ENCODE data around the gene ERLEC1.
"Not testable (repeated sequence)": the region's sequence is repeated elsewhere in the genome, so short reads cannot be mapped to it uniquely, and the experiment has no call there.

Gene ERLEC1

DNA sequence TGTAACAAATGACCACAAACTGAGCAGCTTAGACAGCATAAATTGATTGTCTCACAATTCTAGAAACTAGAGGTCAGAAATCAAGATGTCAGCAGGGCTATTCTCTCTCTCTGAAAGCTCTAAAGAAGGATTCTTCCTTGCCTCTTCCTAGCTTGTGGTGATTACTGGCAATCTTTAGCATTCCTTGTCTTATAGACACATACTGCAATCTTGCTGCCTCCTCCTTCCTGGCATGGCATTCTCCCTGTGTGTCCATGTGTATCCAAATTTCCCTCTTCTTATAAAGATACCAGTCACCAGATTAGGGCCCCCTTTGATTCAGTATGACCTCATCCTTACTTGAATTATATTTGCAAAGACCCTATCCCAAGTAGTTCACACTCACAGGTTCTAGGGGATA, 2.4 kb upstream of the ERLEC1 start:
- no peak for DNase-seq

DNA sequence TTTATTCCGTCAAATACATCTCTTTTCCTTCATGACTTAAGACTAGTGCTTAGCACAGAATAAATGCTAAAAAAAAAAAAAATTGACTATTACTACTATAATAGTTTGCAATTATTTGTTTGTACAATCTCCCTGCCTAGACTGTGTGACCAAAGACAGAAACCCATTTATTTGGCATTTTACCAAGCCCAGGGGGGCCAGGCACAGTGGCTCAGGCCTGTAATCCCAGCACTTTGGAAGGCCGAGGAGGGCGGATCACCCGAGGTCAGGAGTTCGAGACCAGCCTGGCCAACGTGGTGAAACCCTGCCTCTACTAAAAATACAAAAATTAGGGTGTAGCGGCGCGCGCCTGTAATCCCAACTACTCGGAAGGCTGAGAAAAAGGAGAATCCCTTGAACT, 1.5 kb upstream of the ERLEC1 start:
- no peak for DNase-seq

DNA sequence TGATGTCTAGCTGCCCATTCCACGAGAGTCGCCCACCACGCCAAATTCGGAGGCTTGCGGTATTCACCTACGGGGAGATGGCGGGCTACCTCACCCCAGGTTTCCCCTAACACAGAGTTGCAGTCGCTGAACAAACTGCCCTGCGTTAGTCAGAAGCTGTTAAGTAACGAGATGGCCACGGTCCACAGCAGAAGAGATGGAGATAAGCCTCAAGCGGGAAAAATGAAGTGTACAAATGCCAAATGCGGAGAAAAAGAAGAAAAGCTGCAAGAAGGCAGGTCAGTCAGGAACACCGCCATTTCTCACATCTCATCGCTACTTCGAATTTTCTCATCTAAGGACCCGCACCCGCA, 516 bp upstream of the ERLEC1 start:
- no peak for DNase-seq

DNA sequence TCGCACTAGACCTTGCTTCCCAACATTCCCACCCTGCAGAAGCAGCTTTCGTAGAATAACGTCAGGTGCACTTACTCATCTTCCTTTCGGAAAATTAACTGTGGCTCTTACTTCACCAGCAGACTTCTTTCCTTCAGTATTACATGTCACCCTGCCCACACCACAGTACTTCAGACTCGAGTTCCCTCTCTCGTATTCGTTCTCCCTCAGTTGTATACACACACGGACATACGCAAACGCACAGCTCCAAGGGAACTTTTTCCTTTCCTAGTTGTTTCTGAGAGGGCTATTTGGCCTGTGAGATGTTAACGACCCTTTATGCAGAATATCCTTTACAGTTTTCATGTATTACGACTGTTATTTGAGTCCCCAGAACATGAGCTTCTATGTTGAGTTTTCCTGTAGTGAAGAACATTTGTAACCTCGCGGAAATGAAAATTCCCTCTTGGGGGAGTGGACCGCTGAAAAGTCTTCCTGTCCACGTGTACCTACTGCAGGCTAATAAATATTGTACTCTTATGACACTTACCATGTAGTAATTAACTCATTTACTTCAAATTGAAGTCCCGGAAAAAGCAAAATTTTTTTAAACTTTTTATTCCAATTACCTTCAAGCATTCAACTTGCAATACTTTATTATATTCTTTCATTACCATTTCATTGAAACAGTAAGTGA, 908 bp downstream of the ERLEC1 start:
- DNase-seq = no peak

DNA sequence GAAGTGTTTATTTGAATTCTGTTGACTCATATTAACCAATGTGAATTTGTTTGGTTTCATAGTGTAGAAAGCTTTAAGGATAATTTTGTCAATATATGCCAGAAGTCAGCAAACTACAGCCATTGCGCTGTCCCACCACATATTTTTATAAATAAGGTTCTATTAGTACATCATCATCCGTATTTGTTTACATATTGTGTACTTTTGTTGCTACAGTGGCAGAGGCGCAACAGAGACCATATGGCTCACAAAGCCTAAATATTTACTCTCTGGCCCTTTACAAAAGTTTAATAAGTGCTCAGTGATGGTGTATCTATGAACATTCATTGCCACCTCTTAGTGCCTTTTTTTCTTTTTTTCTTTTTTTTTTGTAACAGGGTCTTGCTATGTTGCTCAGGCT, 6.4 kb downstream of the ERLEC1 start:
- DNase-seq = no peak

DNA sequence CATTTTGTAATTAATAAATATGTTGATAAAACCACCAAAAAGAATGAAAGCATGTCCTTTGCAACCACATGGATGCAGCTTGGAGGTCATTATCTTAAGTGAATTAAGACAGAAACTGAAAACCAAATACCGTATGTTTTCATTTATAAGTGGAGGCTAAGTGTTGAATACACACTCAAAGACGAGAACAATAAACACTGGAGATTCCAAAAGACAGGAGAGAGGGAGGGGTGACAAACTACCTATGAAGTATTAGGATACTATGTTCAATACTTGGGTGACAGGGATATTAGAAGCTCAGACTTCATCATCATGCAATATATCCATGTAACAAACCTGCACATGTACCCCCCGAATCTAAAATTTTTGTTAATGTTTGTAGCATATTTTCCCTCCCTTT, 7.0 kb downstream of the ERLEC1 start:
- DNase-seq = no peak

DNA sequence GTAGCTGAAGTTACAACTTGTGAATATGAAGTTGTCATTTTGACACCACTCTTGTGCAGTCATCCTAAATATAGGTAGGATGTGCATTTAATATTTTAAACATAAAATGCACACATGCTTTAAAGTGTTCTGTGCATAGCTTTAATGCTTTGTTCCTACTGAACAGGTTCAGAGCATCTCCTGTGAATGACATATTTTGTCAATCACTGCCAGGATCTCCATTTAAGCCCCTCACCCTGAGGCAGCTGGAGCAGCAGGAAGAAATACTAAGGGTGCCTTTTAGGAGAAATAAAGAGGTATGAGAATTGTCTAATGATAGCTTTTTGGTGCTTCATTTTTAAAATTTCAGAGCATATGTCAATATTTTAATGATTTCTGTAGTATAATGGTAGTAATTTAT, 14.7 kb downstream of the ERLEC1 start:
- DNase-seq = no peak

DNA sequence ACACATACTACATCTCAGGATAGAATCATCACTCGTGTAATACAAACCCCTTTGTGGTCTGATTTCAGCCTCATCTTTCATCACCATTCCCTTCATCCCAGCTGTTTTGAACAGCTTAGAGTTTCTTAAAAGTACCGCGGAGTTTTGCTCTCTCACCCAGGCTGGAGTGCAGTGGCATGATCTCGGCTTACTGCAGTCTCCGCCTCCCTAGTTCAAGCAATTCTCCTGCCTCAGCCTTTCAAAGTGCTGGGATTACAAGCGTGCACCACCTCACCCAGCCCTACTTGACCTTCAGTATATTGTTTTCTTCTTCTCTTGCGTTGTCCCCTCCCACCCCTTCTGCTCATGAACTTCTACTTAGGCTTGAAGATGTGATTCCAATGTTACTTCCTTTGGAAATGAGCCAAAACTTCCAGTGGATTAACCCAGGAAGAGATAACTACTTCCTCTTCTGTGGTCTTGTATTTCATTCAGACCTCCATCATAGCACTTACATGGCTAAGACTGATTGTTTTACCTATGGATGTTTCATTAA, 15.8 kb downstream of the ERLEC1 start:
- DNase-seq = no peak

DNA sequence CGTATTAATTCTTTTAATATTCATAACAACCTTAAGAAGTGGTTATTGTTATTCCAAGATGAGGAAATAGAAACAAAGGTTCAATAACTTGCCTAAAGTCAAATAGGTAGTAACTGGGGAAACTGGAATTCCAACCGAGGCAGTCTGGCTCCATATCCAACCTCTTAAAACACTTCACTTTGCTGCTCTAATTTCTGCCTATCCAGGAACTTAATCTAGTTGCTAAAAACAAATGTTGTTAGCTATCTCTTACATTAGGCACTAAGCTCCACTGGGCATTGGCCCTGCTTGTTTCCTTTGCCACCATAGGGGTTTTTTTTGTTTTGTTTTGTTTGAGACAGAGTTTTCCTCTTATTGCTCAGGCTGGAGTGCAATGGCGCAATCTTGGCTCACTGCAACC, 24.8 kb downstream of the ERLEC1 start:
- no peak for DNase-seq

DNA sequence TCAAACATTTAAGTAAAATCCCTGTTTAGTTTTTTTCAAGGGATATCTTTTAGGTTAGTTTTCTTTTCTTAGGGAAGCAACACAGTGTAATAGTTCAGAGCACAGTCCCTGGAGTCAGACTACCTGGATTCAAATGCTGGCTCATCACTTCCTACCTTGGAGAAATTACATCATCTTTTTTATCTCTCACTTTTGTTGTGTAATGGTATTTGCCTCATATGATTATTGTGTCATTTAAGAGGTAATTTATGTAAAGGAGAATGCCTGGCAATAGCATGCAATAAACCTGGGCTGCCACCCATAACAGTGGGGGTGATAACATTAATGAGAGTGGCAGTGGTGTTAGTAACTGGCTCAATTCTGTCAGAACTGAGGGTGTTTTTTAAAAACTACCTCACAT, 26.3 kb downstream of the ERLEC1 start:
- no peak for DNase-seq

DNA sequence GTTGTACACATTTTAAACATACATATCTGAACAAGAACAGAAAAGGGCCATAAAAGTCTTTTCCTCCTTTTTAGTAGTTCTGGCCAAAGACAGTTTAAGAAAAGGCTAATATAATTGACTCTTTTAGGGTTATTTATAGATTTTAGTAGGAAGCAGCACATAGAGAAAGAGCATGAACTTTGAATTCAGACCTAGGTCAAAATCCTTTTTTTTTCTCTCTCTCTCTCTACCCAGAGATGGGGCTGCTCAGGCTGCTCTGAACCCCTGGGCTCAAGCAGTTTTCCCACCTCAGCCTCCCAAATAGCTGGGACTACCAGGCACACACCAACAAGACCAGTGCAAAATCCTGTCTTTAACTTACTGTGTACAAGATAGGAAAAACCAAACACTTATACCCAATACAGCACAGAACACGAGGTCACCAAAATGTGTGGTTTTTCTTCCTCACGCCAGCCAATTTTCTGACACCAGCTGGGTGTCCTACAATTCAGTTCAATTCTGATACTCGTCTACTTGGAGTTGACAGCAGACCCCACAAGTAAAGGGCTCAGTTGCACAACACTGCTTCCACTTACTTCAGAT, 32.1 kb downstream of the ERLEC1 start:
- no peak for DNase-seq

DNA sequence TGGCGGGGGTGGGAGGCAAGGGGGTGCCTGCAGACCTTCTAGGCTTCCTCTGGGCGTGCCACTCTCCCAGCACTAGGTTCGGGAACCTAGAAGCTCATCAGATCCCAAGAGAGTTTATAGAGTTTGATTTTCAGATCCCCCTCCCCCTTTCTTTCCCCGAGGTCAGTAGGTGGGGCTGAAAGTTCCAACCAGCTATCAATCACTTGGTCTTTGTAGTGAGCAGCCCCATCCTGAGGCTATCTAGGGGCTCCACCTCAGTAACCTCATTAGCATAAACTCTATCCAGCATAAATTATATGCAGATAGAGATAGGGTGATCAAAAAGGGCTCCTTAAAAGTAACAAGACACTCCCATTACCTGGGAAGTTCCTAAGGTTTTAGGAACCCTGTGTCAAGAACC, 32.8 kb downstream of the ERLEC1 start:
- DNase-seq = no peak

DNA sequence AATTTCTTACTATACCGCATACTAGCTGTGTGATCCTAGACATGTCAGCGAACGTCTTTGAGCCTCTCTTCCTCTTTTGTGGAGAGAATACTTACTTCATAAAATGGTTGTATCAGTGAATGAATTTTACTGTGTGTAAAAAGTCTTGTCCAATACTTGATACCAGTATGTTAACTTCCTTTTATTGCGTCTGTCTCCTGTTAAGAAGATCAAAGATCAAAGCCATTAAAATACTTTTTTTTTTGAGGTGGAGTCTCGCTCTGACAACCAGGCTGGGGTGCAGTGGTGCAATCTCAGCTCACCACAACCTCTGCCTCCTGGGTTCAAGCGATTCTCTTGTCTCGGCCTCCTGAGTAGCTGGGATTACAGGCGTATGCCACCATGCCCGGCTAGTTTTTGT, 33.2 kb downstream of the ERLEC1 start:
- no peak for DNase-seq

DNA sequence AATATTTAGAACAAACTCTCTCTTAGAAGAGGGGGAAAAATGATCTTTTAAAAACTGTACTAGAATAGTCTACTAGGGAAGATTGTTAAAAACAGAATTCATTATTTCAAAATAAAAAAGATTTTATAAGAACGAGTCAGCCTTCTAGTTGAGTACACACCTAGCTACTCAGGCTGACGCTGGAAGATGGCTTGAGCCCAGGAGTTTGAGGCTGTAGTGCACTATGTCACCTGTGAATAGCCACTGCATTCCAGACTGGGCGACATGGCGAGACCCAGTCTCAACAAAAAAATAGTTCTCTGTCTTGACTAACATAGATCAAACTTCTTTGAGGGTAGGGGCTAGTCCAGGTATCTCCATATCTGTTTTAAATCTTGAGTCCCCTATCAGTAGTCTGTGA, 33.9 kb downstream of the ERLEC1 start:
- DNase-seq = no peak

DNA sequence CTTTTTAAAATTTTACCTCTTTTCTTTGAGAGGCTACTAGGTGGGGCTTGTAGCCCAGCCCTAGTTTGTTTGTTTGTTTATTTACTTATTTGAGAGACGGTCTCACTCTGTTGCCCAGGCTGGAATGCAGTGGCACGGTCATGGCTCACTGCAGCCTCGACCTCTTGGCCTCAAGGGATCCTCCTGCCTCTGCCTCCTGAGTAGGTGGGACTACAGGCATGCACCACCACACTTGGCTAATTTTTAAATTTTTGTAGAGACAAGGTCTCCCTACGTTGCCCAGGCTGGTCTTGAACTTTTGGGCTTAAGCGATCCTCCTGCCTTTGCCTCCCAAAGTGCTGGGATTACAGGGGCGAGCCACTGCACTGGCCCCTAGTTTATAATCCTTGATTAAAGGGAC, 35.0 kb downstream of the ERLEC1 start:
- DNase-seq = no peak

DNA sequence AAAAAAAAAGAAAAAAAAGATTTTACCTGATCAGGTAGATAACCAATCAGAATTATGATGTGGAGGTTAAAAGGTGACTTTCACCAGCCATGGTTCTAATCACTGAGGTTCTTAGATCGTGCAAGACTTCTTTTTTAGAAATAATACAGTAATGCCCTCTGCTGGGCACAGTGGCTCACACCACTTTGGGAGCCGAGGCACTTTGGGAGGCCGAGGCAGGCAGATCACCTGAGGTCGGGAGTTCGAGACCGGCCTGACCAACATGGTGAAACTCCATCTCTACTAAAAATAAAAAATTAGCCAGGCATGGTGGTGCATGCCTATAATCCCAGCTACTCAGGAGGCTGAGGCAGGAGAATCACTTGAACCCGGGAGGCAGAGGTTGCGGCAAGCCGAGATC, 36.8 kb downstream of the ERLEC1 start:
- DNase-seq = not testable (repeated sequence)

DNA sequence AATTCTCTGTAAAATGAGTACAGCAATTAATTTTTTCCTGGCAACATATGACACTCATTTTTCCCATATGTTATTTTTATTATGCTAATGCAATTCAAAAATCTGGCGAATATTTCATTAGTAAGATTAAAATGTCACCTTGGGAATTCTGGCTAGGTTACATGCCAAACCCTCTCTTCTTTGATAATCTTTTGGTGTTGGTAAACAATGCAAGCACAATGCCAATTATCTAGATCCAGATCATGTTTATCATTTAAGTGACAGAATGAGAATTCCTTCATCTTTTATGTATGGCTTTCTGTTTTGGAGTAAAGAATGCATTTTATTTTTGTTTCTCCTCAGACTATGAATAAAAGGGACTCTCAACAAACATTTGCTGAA, 39.2 kb downstream of the ERLEC1 start:
- no peak for DNase-seq

DNA sequence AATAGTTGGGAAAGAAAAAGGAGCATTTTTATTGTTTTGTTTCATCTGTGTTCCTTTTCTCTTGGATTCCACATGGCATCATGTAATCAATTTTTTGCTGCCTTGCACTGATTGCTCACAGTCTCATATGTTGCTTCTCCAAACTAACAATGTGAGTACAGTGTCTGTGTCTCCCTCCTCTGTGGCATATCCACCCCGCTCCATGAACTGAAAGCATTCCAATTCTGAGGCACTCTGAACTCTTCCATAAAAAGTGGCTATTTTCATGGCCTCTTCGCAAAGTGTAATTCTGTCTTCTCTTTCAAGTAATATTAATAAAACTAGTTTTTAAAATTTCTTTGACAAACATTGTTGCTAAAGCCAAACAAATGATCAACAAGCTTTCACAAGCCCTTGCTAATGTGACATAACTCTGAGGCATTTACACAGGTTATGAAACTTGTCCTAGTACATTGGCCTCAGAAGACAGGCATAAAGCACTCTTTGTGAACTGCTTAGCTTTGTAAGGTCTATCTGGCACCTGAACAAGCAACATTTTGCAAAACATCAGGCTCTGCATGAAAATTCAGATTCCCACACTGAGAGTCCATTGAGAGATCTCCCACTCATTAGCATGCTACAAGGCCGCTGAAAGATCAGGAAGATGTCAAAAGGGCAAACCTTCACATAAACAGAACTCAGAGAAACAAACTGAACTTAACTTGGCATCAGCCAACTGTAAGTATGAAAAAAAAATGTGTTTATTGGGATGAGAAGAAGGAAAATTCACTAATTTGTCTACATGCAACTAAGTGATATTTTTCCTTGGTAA, 39.9 kb downstream of the ERLEC1 start:
- no peak for DNase-seq

DNA sequence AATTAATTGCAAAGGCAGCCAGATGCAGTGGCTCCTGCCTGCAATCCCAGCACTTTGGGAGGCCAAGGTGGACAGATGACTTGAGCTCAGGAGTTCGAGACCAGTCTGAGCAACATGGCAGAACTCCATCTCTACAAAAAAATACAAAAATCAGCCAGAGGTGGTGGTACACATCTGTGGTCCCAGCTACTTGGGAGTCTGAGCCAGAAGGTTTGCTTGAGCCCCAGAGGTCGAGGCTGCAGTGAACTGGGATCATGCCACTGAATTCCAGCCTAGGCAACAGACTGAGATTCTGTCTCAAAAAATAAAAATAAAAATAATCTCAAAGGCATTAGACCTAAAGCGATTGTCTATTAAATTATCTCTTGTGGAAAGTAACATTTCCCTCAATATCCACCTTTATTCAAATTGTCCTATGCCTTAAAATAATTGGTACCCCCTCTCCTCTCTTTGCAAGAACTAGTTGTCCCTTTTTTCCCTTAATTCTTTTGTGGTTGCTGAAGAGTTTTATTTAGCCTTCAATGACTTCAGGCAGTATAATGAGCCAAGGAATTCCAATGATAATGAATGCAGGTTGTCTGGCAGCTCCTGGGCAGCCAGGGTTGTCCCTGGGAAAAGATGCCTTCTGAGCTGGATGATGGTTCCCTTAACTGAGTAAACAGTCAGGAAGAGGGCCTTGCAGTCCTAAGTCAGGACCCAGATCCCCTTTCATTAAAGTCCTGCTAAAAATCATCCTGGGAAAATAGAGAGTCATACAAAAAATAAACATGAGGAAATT, 40.7 kb downstream of the ERLEC1 start:
- no peak for DNase-seq

DNA sequence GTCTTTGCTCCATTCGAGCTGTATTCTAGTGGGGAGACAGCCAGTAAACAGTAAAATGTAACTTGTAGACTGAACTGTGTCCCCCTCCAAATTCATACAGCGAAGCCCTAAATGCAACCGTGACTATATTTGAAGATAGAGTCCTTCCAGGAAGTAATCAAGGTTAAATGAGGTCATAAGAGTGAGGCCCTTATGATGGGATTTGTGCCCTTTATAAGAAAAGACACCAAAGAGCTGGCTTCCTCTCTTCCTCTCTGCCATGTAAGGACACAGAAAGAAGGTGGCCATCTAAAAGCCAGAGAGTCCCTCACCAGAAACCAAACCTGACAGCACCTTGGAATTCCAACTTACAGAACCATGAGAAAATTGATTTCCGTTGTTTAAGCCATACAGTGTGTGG, 41.5 kb downstream of the ERLEC1 start:
- no peak for DNase-seq

DNA sequence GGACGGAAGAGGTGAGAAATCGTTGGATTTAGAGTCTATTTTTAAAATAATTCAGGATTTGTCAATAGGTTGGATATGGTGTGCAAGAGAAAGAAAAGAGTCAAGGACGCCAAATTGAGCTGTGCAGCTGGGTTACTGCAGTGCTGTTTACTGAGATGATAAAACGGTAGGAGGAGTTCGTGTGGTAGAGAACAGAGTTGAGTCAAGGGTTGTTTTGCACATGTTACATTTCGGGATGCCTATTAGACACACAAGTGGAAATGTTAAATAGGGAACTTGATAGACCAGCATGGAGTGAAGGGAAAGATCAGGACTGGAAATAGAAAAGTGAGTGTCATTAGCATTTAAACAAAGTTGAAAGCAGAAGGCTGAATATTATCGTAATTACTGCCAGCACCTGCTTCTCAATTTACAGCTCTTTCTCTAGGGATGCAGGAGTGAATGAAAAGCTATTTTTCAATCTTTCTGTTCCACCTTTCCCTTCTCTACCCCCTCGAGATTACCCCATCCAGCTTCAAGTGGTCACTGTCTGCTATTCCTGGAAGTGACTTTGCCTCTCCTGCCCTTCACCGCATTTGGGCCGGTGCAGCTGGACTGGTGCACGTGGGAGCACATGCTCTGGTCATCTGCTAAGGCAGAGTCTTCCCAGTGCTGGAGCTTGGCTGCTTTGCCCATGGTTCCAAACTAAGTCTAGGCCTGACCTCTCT, 42.6 kb downstream of the ERLEC1 start:
- no peak for DNase-seq

DNA sequence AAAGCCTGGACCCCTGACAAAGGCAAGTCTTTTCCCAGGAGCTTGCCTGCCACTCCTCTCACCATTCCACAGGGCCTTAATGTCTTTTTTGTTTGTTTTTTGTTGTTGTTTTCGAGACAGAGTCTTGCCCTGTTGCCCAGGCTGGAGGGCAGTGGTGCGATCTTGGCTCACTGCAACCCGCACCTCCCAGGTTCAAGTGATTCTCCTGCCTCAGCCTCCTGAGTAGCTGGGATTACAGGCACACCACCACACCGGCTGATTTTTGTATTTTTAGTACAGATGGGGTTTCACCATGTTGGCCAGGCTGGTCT, 43.1 kb downstream of the ERLEC1 start:
- not testable (repeated sequence) for DNase-seq

DNA sequence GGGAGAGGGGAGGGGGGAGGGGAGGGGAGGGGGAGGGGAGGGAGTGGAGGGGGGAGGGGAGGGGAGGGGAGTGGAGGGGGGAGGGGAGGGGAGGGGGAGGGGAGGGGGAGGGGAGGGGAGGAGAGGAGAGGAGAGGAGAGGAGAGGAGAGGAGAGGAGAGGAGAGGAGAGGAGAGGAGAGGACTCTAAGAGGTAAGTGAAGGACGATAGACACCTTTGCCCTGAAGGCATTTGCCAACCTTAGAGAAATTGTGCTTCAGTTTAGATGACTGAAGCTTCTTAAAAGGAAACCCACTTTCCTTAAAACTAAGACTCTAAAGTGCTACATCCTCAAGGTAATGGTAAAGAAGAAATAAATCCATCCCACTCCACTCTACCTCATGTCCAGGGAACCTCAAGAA, 53.7 kb downstream of the ERLEC1 start:
- no peak for DNase-seq
